HepG2 (cell line): ENCODE results near the gene SHISA7. TPM values are rescaled to one million over a fixed set of nuclear protein-coding genes. Genes with fewer than 3 reads are reported as not detected.

ENCODE experiments used
- ATAC-seq: fragments of 200-7000 bp; cut with Tn5 transposase; 3 replicates; pipeline ENCODE4 v1.9.1; 2020; ENCODE audit warnings: mild to moderate bottlenecking, moderate library complexity
- BruUV-seq: library from RNA; stranded (reverse); fragments of 400-500 nt; replicated peaks from 2 replicates; lab custom pipeline; 2021; lab: Mats Ljungman, UMichigan
- CTCF ChIA-PET: fragments of 300-600 bp; formaldehyde crosslinking; extraction: SDS; loops from one replicate; lab custom pipeline; 2021; ENCODE audit warnings: low total read pairs, inconsistent platforms, low intra/inter-chr PET ratio; lab: Yijun Ruan, JAX
- POLR2A ChIA-PET: fragments of 350-600 bp; sonication (Branson Sonifier 250); formaldehyde crosslinking; loops from one replicate; lab custom pipeline; 2020; ENCODE audit warnings: antibody characterized with exemption, inconsistent platforms; lab: Yijun Ruan, JAX
- DNase-seq: peaks from one replicate; pipeline ENCODE4 v3.0.0-alpha.2; 2015; ENCODE audit warnings: low spot score
- FAIRE-seq: peaks from 3 replicates; lab custom pipeline; 2011; peaks lifted over from hg19 to GRCh38; lab: Jason Lieb, UNC
- H2AFZ ChIP-seq: one replicate; pipeline ENCODE4 v1.6.1; 2011; ENCODE audit warnings: low read length, inconsistent platforms
- H3K27ac ChIP-seq: fragments of 300-600 bp; 3 replicates; pipeline ENCODE4 v1.8.0; 2011; ENCODE audit warnings: mixed run types, mild to moderate bottlenecking, mixed read lengths, low read length, inconsistent platforms; ENCODE audit not compliant: insufficient read depth; ENCODE audit errors: extremely low read length
- H3K27me3 ChIP-seq, 2 experiments: fragments of 200-600 bp in 1 of 2; 2 replicates in 1 of 2; 3 replicates in 1 of 2; pipeline versions ENCODE4 v1.6.0 to v1.8.0; 2011; ENCODE audit warnings: low read length in 2 of 2, mild to moderate bottlenecking in 2 of 2, moderate library complexity in 2 of 2, inconsistent platforms in 1 of 2; ENCODE audit not compliant: insufficient read depth in 2 of 2, control insufficient read depth in 1 of 2
- H3K36me3 ChIP-seq, 2 experiments: fragments of 200-600 bp in 1 of 2; replicated peaks in 1 of 2; 2 replicates in 1 of 2; 3 replicates in 1 of 2; pipeline versions ENCODE4 v1.5.1 to v1.8.0; 2011; ENCODE audit warnings: low read length in 2 of 2, inconsistent platforms in 1 of 2; ENCODE audit not compliant: insufficient read depth in 2 of 2, control insufficient read depth in 1 of 2
- H3K4me1 ChIP-seq: 2 replicates; pipeline ENCODE4 v1.5.1; 2012; ENCODE audit warnings: low read length, inconsistent platforms; ENCODE audit not compliant: insufficient read depth
- H3K4me2 ChIP-seq: 2 replicates; pipeline ENCODE4 v1.6.0; 2011; ENCODE audit warnings: low read depth, low read length, inconsistent platforms
- H3K4me3 ChIP-seq, 3 experiments: fragments of 200-600 bp in 1 of 3; sonication (generic), shearing (Covaris generic) in 1 of 3; replicated peaks in 1 of 3; 2 replicates each; pipeline ENCODE4 v1.5.1; 2011 to 2016; ENCODE audit warnings: low read length in 3 of 3, inconsistent platforms in 2 of 3, low read depth in 2 of 3, mild to moderate bottlenecking in 2 of 3, control low read depth in 1 of 3, mixed read lengths in 1 of 3; ENCODE audit not compliant: insufficient read depth in 1 of 3
- H3K79me2 ChIP-seq: one replicate; pipeline ENCODE4 v1.6.1; 2011; ENCODE audit warnings: low read length, inconsistent platforms; ENCODE audit not compliant: insufficient read depth
- H3K9ac ChIP-seq: 2 replicates; pipeline ENCODE4 v1.6.0; 2011; ENCODE audit warnings: mild to moderate bottlenecking, low read depth, low read length, inconsistent platforms; ENCODE audit not compliant: insufficient read depth
- H3K9me3 ChIP-seq: 2 replicates; pipeline ENCODE4 v1.5.1; 2012; ENCODE audit warnings: mild to moderate bottlenecking, low read length
- H4K20me1 ChIP-seq: 2 replicates; pipeline ENCODE4 v1.6.0; 2011; ENCODE audit warnings: inconsistent platforms, mild to moderate bottlenecking, low read length, moderate library complexity; ENCODE audit not compliant: insufficient read depth
- CBX1 ChIP-seq: IDR thresholded peaks from one replicate; pipeline ENCODE4 v1.6.1; 2016; ENCODE audit warnings: antibody characterized with exemption, low read depth
- CBX5 ChIP-seq: sonication (generic); formaldehyde crosslinking; IDR thresholded peaks from 2 replicates; pipeline ENCODE4 v1.4.0; 2020; ENCODE audit warnings: missing genetic modification reagents, borderline replicate concordance
- ELF3 ChIP-seq: IDR thresholded peaks from 2 replicates; pipeline ENCODE4 v1.6.1; 2016; ENCODE audit warnings: missing genetic modification reagents, missing compliant biosample characterization
- FOXM1 ChIP-seq: sonication (generic); formaldehyde crosslinking; IDR thresholded peaks from 2 replicates; pipeline ENCODE4 v1.5.0; 2020; ENCODE audit warnings: missing genetic modification reagents
- FOXP1 ChIP-seq, 2 experiments: fragments of 450-650 bp in 1 of 2; IDR thresholded peaks; 2 replicates each; pipeline ENCODE4 v1.6.1; 2017 to 2018; ENCODE audit warnings: antibody characterized with exemption in 1 of 2
- KMT2B ChIP-seq: IDR thresholded peaks from 2 replicates; pipeline ENCODE4 v1.6.1; 2016; ENCODE audit warnings: missing genetic modification reagents, missing compliant biosample characterization
- NCOR1 ChIP-seq: fragments of 200-600 bp; sonication (generic); IDR thresholded peaks from 2 replicates; pipeline ENCODE4 v1.7.0; 2017; ENCODE audit warnings: antibody characterized with exemption, low read length, borderline replicate concordance
- NR3C1 ChIP-seq: sonication (generic); formaldehyde crosslinking; IDR thresholded peaks from 2 replicates; pipeline ENCODE4 v1.4.0; 2020; ENCODE audit warnings: missing genetic modification reagents
- NRL ChIP-seq: sonication (generic); formaldehyde crosslinking; IDR thresholded peaks from 2 replicates; pipeline ENCODE4 v1.5.0; 2020; ENCODE audit warnings: missing genetic modification reagents, mild to moderate bottlenecking, moderate library complexity, borderline replicate concordance
- RNF219 ChIP-seq: sonication (generic); formaldehyde crosslinking; IDR thresholded peaks from 2 replicates; pipeline ENCODE4 v1.5.0; 2020; ENCODE audit warnings: mild to moderate bottlenecking, missing genetic modification reagents
- TCF7L2 ChIP-seq: IDR thresholded peaks from 2 replicates; pipeline ENCODE4 v1.6.1; 2011; ENCODE audit warnings: mild to moderate bottlenecking, low read depth, low read length, moderate library complexity
- ZNF281 ChIP-seq: sonication (generic); formaldehyde crosslinking; IDR thresholded peaks from 2 replicates; pipeline ENCODE4 v1.4.0; 2020; ENCODE audit warnings: missing genetic modification reagents, borderline replicate concordance
- ZNF556 ChIP-seq: sonication (generic); formaldehyde crosslinking; IDR thresholded peaks from 2 replicates; pipeline ENCODE4 v1.4.0; 2020; ENCODE audit warnings: mild to moderate bottlenecking, missing genetic modification reagents, borderline replicate concordance
- ZNF687 ChIP-seq: sonication (generic); formaldehyde crosslinking; IDR thresholded peaks from 2 replicates; pipeline ENCODE4 v1.5.1; 2020; ENCODE audit warnings: mild to moderate bottlenecking, missing genetic modification reagents, moderate library complexity
- WGBS: methylation state at CpG from one replicate; pipeline ENCODE4 v1.1.6; 2017; ENCODE audit warnings: low lambda C conversion rate; 5-methylcytosine and 5-hydroxymethylcytosine counted together
- in situ Hi-C: cut with HindIII; loops from 2 replicates; pipeline ENCODE4 v1.10.0; 2017; ENCODE audit warnings: low pct_unique_long_range_greater_than_20kb; ENCODE audit not compliant: extremely low pct_ligation_motif_present
- intact Hi-C: fragments of 100-400 bp; cut with micrococcal nuclease; formaldehyde crosslinking; loops from one replicate; pipeline ENCODE4 v1.10.0; 2022; ENCODE audit not compliant: unreplicated experiment
- polyA plus RNA-seq, 8 experiments: library from polyadenylated mRNA; depleted of rRNA in 3 of 8; stranded (reverse) in 7 of 8; unstranded in 1 of 8; fragments of >200 nt; fragmentation: Illumina TruSeq in 4 of 8; extraction: Trizol in 4 of 8; gene quantifications; 2 replicates each; pipeline versions ENCODE4 v1.2.1 to v1.2.3, GENCODE V29; 2011 to 2016; ENCODE audit warnings: low read depth in 4 of 8, missing spikeins in 1 of 8, mixed read lengths in 1 of 8; ENCODE audit not compliant: insufficient read depth in 1 of 8
- total RNA-seq, 5 experiments: library from RNA; depleted of rRNA; stranded (reverse); fragments of >200 nt; fragmentation: Illumina TruSeq; extraction: Trizol; gene quantifications; 2 replicates each; pipeline ENCODE4 v1.2.3, GENCODE V29; 2016; ENCODE audit warnings: low read depth in 1 of 5

SHISA7 gene
- total and polyA plus RNA-seq, 2 of the 13 experiments (the other 11 are each of a cell fraction or from before 2014, with no cell fraction given) = not detected

- Histone ChIP-seq H3K27ac (peak within 1 kb of the TSS; percentile 77), H3K4me1 (peaks cover 53% of the 10 kb centered on the region), H3K79me2 (peaks cover 11% of the 10 kb centered on the region), H3K27me3 (no peaks in the 10 kb centered on the region; a peak in 1 of 5 replicates), H3K9me3 (no peaks in the 10 kb centered on the region), H2AFZ (peak within 1 kb of the TSS; percentile 76), H3K4me3 (peak within 1 kb of the TSS; percentile 81 to 97 (median 86)), H4K20me1 (no peaks in the 10 kb centered on the region), H3K4me2 (peak within 1 kb of the TSS; percentile 78), H3K9ac (peak within 1 kb of the TSS; percentile 75), H3K36me3 (no peaks in the 10 kb centered on the region)
- in situ Hi-C loops = no loop called here
- ChIA-PET POLR2A (interaction anchor here (0.6 to 2.9 kb wide), 24 partner anchors 7 to 358 kb away, joined by 3 to 44 read pairs (median 6); partner anchors contain the start of genes CCDC106, FIZ1, HSPBP1 and ISOC2), CTCF (no interaction called here)
- peak; percentile 93 for DNase-seq
- ATAC-seq = peak; percentile 93
- FAIRE-seq = peak; percentile 28
- BruUV-seq = TSS peak; percentile 71
- intact Hi-C loops = no loop called here
- WGBS = 2% methylated on average over 6 of the region's 61 CpGs
- TF ChIP-seq ZNF556 (CRISPR knock-in tag) (peak; percentile 73; the same call in 1 of the 2 replicates), NRL (CRISPR knock-in tag) (peak; percentile 94), CBX5 (CRISPR knock-in tag) (no peak; the same call in 1 of the 2 replicates), RNF219 (CRISPR knock-in tag) (no peak), ZNF281 (CRISPR knock-in tag) (peak; percentile 61; the same call in 1 of the 2 replicates), ZNF687 (peak; percentile 100), KMT2B (CRISPR knock-in tag) (peak; percentile 20; the same call in 1 of the 2 replicates), CBX1 (no peak), ELF3 (no peak; the same call in 1 of the 2 replicates), TCF7L2 (no peak), NR3C1 (CRISPR knock-in tag) (no peak), NCOR1 (no peak), FOXM1 (0 out of 2 replicates have a peak, but pooled peaks have one; percentile 7), FOXP1 (IDR thresholded peaks at IDR 0.05) (no peak), FOXP1 (CRISPR knock-in tag; IDR thresholded peaks at IDR 0.05) (no peak; the same call in 1 of the 2 replicates)
Measured at GRCh38 chr19:55476100-55476775, 33.1 kb upstream of the SHISA7 start, which contains the start of gene ZNF628. ZNF628 (plus strand) TSS chr19:55476617; CDS start chr19:55479911, 3,294 bp downstream.
